ENCODE data around the gene CD79B.
"Not testable (repeated sequence)": the region's sequence is repeated elsewhere in the genome, so short reads cannot be mapped to it uniquely, and the experiment has no call there.

Gene CD79B

DNA sequence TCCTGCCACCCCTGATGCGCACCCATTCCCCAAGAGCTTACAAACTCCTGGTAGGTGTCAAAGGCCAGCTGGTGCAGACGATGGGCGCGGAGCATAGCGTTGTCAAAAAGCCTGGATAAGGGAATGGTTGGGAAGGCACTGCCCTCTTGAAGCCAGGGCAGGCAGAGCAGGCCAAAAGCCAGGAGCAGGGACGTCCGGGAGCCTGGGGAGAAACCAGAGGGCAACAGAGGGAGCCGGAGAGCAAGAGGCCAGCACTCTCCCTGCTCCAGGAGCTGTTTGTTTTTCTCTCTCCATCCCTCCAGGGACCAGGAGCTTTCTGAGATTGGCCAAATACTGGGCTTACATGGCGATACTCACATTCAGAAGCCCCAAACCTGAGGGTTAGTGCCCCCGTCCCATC, 13.8 kb downstream of the CD79B start:
- Histone ChIP-seq H3K27me3 (ENCODE audit: control insufficient read depth in 1 of 2, insufficient read depth in 2 of 2, low read length in 2 of 2) (no peaks in the 10 kb centered on the region), H3K9ac (ENCODE audit: low read length) (no peak overlapping the region), H3K4me1 (ENCODE audit: insufficient read depth, low read length) (no peaks in the 10 kb centered on the region), H3K4me3 (ENCODE audit: low read depth in 1 of 2, low read length in 2 of 2) (no peak overlapping the region), H3K27ac (ENCODE audit: low read depth, low read length) (no peak overlapping the region), H3K9me3 (ENCODE audit: low read length) (no peaks in the 10 kb centered on the region), H3K36me3 (ENCODE audit: insufficient read depth, low read length) (no peaks in the 10 kb centered on the region)

- Histone ChIP-seq H3K9ac (ENCODE audit: low read length) (no peak overlapping the region), H3K4me1 (ENCODE audit: insufficient read depth, low read length) (no peaks in the 10 kb centered on the region), H3K27ac (ENCODE audit: low read depth, low read length) (no peak overlapping the region), H3K27me3 (ENCODE audit: control insufficient read depth in 1 of 2, insufficient read depth in 2 of 2, low read length in 2 of 2) (no peaks in the 10 kb centered on the region), H3K36me3 (ENCODE audit: insufficient read depth, low read length) (no peaks in the 10 kb centered on the region), H3K9me3 (ENCODE audit: low read length) (no peaks in the 10 kb centered on the region), H3K4me3 (ENCODE audit: low read depth in 1 of 2, low read length in 2 of 2) (no peak overlapping the region)
Observed at GRCh38 chr17:63917646-63918045, 14.5 kb downstream of the CD79B start.

DNA sequence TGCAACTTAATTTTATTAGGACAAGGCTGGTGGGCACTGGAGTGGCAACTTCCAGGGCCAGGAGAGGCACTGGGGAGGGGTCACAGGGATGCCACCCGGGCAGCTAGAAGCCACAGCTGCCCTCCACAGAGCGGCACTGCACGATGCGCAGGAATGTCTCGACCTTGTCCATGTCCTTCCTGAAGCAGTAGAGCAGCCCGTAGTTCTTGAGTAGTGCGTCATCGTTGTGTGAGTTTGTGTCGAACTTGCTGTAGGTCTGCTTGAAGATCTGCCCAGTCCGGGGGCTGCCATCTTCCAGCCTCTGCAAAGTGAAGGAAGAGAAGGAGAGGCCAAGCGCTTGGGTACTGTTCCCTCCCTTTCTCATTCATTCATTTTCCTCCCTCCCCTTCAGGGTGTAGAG, 14.9 kb downstream of the CD79B start:
- H3K4me3 ChIP-seq (ENCODE audit: low read depth in 1 of 2, low read length in 2 of 2); H3K4me1 ChIP-seq (ENCODE audit: insufficient read depth, low read length): not testable (repeated sequence)

DNA sequence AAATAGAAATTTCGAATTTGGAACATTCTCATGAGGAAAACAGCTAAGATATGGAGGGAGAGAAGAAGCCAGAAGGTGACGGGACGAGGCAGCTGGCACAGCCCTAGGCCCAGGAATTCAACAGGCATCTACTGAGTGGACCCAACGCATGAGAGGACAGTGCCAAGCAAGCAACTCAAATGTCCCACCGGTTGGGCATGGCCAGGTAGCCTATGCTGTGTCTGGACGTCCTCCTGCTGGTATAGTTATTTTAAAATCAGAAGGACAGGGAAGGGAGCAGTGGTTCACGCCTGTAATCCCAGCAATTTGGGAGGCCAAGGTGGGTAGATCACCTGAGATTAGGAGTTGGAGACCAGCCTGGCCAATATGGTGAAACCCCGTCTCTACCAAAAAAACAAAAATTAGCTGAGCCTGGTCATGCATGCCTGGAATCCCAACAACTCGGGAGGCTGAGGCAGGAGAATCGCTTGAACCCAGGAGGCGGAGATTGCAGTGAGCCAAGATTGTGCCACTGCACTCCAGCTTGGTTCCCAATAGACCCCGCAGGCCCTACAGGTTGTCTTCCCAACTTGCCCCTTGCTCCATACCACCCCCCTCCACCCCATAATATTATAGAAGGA, 15.5 kb downstream of the CD79B start:
- Histone ChIP-seq H3K27me3 (ENCODE audit: control insufficient read depth in 1 of 2, insufficient read depth in 2 of 2, low read length in 2 of 2) (no peaks in the 10 kb centered on the region), H3K36me3 (ENCODE audit: insufficient read depth, low read length) (no peaks in the 10 kb centered on the region), H3K9me3 (ENCODE audit: low read length) (no peaks in the 10 kb centered on the region), H3K27ac (ENCODE audit: low read depth, low read length) (no peak overlapping the region), H3K4me1 (ENCODE audit: insufficient read depth, low read length) (no peaks in the 10 kb centered on the region), H3K4me3 (ENCODE audit: low read depth in 1 of 2, low read length in 2 of 2) (no peak overlapping the region), H3K9ac (ENCODE audit: low read length) (no peak overlapping the region)

More for the DNA sequence above, 14.9 kb downstream of the CD79B start:
- not testable (repeated sequence) for H3K27me3 ChIP-seq (ENCODE audit: control insufficient read depth in 1 of 2, insufficient read depth in 2 of 2, low read length in 2 of 2); H3K27ac ChIP-seq (ENCODE audit: low read depth, low read length); H3K36me3 ChIP-seq (ENCODE audit: insufficient read depth, low read length); H3K9me3 ChIP-seq (ENCODE audit: low read length); H3K9ac ChIP-seq (ENCODE audit: low read length)

GRCh38 chr17:63915753-63916152, 16.4 kb downstream of the CD79B start:
- H3K27ac ChIP-seq (ENCODE audit: low read depth, low read length); H3K9me3 ChIP-seq (ENCODE audit: low read length); H3K4me3 ChIP-seq (ENCODE audit: low read depth in 1 of 2, low read length in 2 of 2); H3K4me1 ChIP-seq (ENCODE audit: insufficient read depth, low read length); H3K36me3 ChIP-seq (ENCODE audit: insufficient read depth, low read length); H3K27me3 ChIP-seq (ENCODE audit: control insufficient read depth in 1 of 2, insufficient read depth in 2 of 2, low read length in 2 of 2); H3K9ac ChIP-seq (ENCODE audit: low read length): not testable (repeated sequence)

GRCh38 chr17:63914471-63914870, 17.7 kb downstream of the CD79B start:
- Histone ChIP-seq H3K4me3 (ENCODE audit: low read depth in 1 of 2, low read length in 2 of 2) (no peak overlapping the region), H3K9me3 (ENCODE audit: low read length) (no peaks in the 10 kb centered on the region), H3K4me1 (ENCODE audit: insufficient read depth, low read length) (no peaks in the 10 kb centered on the region), H3K27me3 (ENCODE audit: control insufficient read depth in 1 of 2, insufficient read depth in 2 of 2, low read length in 2 of 2) (peaks cover 0 to 5% of the 10 kb centered on the region in 2 donors), H3K27ac (ENCODE audit: low read depth, low read length) (no peak overlapping the region), H3K9ac (ENCODE audit: low read length) (no peak overlapping the region), H3K36me3 (ENCODE audit: insufficient read depth, low read length) (no peaks in the 10 kb centered on the region)

DNA sequence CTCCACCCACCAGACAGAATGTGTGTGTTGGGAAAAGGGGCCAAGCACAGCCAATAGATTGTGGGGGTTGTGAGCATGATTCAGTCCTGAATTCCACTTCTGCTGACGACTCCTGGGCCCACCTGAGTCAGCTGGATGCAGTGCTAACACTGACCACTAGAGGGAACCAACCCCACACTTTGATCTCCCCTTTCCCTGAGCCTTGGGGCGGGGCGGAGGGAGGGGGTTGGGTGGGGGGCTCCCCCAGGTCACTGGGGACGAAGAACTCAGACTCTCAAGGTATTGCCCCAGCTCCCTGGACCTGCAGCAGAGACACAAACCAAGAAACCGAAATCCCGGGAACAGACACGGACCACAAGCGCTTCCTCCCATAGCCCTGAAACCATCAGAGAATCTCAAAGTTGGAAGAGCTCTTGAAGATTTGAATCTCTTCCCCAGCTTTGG, 20.5 kb downstream of the CD79B start:
- Histone ChIP-seq H3K36me3 (ENCODE audit: insufficient read depth, low read length) (no peaks in the 10 kb centered on the region), H3K4me1 (ENCODE audit: insufficient read depth, low read length) (no peaks in the 10 kb centered on the region), H3K27me3 (ENCODE audit: control insufficient read depth in 1 of 2, insufficient read depth in 2 of 2, low read length in 2 of 2) (peaks cover 0 to 5% of the 10 kb centered on the region in 2 donors), H3K9me3 (ENCODE audit: low read length) (no peaks in the 10 kb centered on the region), H3K4me3 (ENCODE audit: low read depth in 1 of 2, low read length in 2 of 2) (no peak overlapping the region), H3K27ac (ENCODE audit: low read depth, low read length) (no peak overlapping the region), H3K9ac (ENCODE audit: low read length) (no peak overlapping the region)

DNA sequence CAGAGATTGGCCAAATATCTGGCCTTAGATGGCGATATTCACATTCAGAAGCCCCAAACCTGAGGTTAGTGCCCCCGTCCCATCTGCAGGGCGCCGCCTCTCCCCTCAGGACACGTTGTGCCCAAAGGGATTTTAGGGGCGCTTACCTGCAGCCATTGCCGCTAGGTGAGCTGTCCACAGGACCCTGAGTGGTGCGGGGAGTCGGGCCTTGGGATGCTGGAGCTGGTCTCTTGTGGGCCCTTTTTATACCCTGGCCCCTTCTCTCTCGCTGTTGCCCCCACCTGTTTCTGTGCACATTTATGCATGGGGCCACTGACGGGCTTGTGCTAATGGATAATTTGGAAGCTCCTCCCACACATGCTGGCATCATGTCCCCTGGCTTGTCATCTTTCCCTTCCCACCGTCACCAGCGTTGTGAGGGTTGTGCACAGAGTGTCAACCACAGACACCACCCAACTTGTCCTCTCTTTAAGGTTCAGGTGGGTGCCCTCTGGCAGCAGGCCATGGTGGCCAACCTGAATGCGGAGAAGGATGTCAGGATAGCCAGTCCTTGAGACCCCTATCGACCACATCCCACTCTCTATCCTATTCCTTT, 21.0 kb downstream of the CD79B start, which contains the start of gene CSHL1:
Gene CSHL1 (minus strand): TSS at position 218 of the 595 bp plus-strand sequence. CDS start 62 bp downstream, at position 156.
- H3K9ac ChIP-seq (ENCODE audit: low read length): no peak within 1 kb of the TSS
- H3K4me1 ChIP-seq (ENCODE audit: insufficient read depth, low read length): no peaks in the 10 kb centered on the region
- no peaks in the 10 kb centered on the region for H3K9me3 ChIP-seq (ENCODE audit: low read length)
- no peak within 1 kb of the TSS for H3K27ac ChIP-seq (ENCODE audit: low read depth, low read length)
- H3K4me3 ChIP-seq (ENCODE audit: low read depth in 1 of 2, low read length in 2 of 2): no peak within 1 kb of the TSS
- peaks cover 0 to 5% of the 10 kb centered on the region in 2 donors for H3K27me3 ChIP-seq (ENCODE audit: control insufficient read depth in 1 of 2, insufficient read depth in 2 of 2, low read length in 2 of 2)
- no peaks in the 10 kb centered on the region for H3K36me3 ChIP-seq (ENCODE audit: insufficient read depth, low read length)

GRCh38 chr17:63910096-63910495, 22.0 kb downstream of the CD79B start:
- Histone ChIP-seq H3K9ac (ENCODE audit: low read length) (no peak overlapping the region), H3K36me3 (ENCODE audit: insufficient read depth, low read length) (no peaks in the 10 kb centered on the region), H3K27me3 (ENCODE audit: control insufficient read depth in 1 of 2, insufficient read depth in 2 of 2, low read length in 2 of 2) (peaks cover 0 to 5% of the 10 kb centered on the region in 2 donors), H3K27ac (ENCODE audit: low read depth, low read length) (no peak overlapping the region), H3K9me3 (ENCODE audit: low read length) (no peaks in the 10 kb centered on the region), H3K4me1 (ENCODE audit: insufficient read depth, low read length) (no peaks in the 10 kb centered on the region), H3K4me3 (ENCODE audit: low read depth in 1 of 2, low read length in 2 of 2) (no peak overlapping the region)

GRCh38 chr17:63909586-63909985, 22.5 kb downstream of the CD79B start:
- H3K36me3 ChIP-seq (ENCODE audit: insufficient read depth, low read length); H3K27me3 ChIP-seq (ENCODE audit: control insufficient read depth in 1 of 2, insufficient read depth in 2 of 2, low read length in 2 of 2); H3K27ac ChIP-seq (ENCODE audit: low read depth, low read length); H3K4me3 ChIP-seq (ENCODE audit: low read depth in 1 of 2, low read length in 2 of 2); H3K4me1 ChIP-seq (ENCODE audit: insufficient read depth, low read length); H3K9me3 ChIP-seq (ENCODE audit: low read length); H3K9ac ChIP-seq (ENCODE audit: low read length): not testable (repeated sequence)

GRCh38 chr17:63907161-63907778, 24.9 kb downstream of the CD79B start:
- H3K9me3 ChIP-seq (ENCODE audit: low read length); H3K4me1 ChIP-seq (ENCODE audit: insufficient read depth, low read length); H3K36me3 ChIP-seq (ENCODE audit: insufficient read depth, low read length); H3K4me3 ChIP-seq (ENCODE audit: low read depth in 1 of 2, low read length in 2 of 2); H3K27me3 ChIP-seq (ENCODE audit: control insufficient read depth in 1 of 2, insufficient read depth in 2 of 2, low read length in 2 of 2); H3K27ac ChIP-seq (ENCODE audit: low read depth, low read length); H3K9ac ChIP-seq (ENCODE audit: low read length): not testable (repeated sequence)

DNA sequence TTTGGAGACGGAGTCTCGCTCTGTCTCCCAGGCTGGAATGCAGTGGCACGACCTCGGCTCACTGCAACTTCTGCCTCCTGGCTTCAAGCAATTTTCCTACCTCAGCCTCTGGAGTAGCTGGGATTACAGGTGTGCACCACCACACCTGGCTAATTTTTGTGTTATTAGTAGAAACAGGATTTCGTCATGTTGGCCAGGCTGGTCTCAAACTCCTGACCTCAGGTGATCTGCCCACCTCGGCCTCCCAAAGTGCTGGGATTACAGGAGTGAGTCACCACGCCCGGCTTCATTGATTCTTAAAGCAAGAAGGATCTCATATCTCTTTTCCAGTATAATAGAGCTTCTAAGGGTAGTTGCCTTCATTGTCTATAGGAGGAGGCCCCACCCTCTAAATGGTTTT, 27.3 kb downstream of the CD79B start:
- not testable (repeated sequence) for H3K27me3 ChIP-seq (ENCODE audit: control insufficient read depth in 1 of 2, insufficient read depth in 2 of 2, low read length in 2 of 2); H3K4me3 ChIP-seq (ENCODE audit: low read depth in 1 of 2, low read length in 2 of 2); H3K27ac ChIP-seq (ENCODE audit: low read depth, low read length); H3K36me3 ChIP-seq (ENCODE audit: insufficient read depth, low read length); H3K9me3 ChIP-seq (ENCODE audit: low read length); H3K9ac ChIP-seq (ENCODE audit: low read length); H3K4me1 ChIP-seq (ENCODE audit: insufficient read depth, low read length)
